ENCODE data around the gene ATP1B1. TPM values are rescaled to one million over a fixed set of nuclear protein-coding genes. Genes with fewer than 3 reads are reported as not detected.

ATP1B1 gene
- total RNA-seq, 1 donor = 37.1 TPM

DNA sequence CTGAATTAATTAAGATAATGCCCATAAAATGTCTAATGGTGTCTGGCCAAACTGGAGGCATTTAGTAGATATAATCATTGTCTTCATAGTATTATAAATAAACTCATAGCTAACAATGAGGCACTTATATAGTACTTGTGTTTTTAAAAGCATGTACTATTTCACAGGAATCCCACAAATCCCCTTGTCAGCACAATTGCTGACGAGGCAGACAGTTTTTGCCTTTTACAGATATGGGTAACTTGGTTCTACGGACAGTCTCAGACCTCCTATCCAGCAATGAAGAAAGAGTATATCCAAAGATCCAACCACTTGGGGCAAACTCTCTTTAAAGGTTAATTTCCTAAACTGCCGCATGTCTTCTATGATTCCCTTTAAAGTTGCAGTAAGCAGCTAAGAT is 73.7 kb downstream of the ATP1B1 start:
- no peak for DNase-seq (ENCODE audit: low read depth)
- H3K4me3 ChIP-seq (ENCODE audit: low read depth, low read length) = no peak overlapping the region
- TF ChIP-seq, protein P1, sequence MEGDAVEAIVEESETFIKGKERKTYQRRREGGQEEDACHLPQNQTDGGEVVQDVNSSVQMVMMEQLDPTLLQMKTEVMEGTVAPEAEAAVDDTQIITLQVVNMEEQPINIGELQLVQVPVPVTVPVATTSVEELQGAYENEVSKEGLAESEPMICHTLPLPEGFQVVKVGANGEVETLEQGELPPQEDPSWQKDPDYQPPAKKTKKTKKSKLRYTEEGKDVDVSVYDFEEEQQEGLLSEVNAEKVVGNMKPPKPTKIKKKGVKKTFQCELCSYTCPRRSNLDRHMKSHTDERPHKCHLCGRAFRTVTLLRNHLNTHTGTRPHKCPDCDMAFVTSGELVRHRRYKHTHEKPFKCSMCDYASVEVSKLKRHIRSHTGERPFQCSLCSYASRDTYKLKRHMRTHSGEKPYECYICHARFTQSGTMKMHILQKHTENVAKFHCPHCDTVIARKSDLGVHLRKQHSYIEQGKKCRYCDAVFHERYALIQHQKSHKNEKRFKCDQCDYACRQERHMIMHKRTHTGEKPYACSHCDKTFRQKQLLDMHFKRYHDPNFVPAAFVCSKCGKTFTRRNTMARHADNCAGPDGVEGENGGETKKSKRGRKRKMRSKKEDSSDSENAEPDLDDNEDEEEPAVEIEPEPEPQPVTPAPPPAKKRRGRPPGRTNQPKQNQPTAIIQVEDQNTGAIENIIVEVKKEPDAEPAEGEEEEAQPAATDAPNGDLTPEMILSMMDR (IDR thresholded peaks at IDR 0.05; ENCODE audit: insufficient read depth, low read depth, low read length) = no peak

Small RNA genes within 50 kb of the gene (small RNA-seq; reads per million reads assigned to genes)
- not detected for gene RNA5SP66

Measured in fibroblast of villous mesenchyme (primary cell).